Smooth muscle cell of trachea (primary cell): ENCODE data around the gene UFD1. TPM values are rescaled to one million over a fixed set of nuclear protein-coding genes. Genes with fewer than 3 reads are reported as not detected.

Experiments
- total RNA-seq: library from RNA; depleted of rRNA; stranded (reverse); fragments of >200 nt; gene quantifications from 2 replicates; pipeline ENCODE4 v1.2.1, GENCODE V29; 2014

UFD1 gene, protein sequence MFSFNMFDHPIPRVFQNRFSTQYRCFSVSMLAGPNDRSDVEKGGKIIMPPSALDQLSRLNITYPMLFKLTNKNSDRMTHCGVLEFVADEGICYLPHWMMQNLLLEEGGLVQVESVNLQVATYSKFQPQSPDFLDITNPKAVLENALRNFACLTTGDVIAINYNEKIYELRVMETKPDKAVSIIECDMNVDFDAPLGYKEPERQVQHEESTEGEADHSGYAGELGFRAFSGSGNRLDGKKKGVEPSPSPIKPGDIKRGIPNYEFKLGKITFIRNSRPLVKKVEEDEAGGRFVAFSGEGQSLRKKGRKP
- total RNA-seq: 42.0 and 71.0 TPM in 2 replicates

DNA sequence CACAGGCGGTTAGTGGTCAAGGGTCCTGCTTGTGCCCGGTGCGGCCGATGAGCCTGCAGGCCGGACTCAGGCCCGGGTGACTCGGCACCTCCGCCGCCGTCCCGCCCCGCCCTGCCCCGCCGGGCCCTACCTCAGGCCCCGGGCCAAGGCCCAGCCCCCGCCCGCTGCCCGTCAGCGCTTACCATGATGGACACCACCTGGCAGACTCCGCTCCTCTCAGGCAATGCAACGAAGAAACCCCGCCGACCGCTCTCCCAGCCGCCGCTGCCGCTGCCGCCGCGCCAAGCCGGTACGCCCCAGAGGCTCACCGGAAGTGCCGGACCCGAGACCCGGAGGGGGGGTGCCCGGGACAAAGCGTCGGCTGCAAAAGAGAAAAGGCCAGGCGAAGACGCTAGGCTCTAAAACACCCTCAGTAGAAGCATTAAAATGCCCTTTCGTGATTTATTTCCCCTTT lies at the start of gene UFD1:
UFD1 (minus strand) TSS at position 293 of the 454 bp plus-strand sequence; CDS start at position 185, 108 bp downstream.

DNA sequence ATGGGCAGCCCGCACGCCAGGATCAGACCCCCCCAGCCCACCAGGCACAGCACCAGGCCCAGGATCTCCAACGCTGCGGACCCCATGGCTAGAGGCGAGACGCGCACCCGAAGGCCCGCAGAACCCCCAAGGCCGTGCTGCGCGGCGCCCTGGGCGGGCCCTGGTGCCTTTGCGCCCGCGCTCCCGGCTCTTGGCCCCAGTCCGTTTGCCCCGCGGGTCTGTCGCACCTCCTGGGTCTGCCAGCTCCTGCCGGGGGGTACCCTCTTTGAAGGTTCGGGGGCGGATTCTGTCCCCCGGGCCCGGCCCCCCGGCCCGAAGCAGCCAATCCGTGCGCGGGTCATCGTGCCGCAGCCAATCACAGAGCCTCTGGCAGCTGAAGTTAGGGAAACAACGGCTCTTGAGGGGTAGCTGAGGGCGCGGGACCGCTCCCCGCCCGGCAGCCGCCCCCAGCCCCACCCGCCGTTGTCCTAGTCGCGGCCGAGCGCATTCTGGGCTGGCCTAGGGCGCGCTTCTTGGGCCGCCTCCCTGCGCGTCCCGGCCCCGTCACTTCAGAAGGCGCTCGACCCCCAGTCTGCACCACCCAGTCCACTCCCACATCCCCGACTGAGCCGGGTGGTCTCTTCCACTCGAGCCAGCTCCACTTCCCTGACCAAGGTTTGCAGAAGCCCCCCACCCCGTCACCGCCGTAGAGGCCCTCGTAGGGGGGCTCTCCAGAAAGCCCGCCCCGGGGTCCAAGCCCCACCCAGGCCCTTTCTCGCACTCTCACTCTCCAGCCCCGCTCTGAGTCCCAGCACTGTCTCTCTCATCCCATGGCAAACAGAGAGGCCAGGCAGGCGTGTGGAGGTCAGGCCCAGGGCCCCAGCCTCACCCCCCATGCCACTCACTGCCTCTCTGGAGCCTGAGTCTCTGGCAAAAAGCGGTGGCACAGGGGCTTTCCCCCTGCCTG lies 45.5 kb upstream of the UFD1 start, which contains the start of gene CLDN5:
CLDN5 (minus strand) TSS at position 241 of the 946 bp plus-strand sequence; CDS start at position 86, 155 bp downstream.

DNA sequence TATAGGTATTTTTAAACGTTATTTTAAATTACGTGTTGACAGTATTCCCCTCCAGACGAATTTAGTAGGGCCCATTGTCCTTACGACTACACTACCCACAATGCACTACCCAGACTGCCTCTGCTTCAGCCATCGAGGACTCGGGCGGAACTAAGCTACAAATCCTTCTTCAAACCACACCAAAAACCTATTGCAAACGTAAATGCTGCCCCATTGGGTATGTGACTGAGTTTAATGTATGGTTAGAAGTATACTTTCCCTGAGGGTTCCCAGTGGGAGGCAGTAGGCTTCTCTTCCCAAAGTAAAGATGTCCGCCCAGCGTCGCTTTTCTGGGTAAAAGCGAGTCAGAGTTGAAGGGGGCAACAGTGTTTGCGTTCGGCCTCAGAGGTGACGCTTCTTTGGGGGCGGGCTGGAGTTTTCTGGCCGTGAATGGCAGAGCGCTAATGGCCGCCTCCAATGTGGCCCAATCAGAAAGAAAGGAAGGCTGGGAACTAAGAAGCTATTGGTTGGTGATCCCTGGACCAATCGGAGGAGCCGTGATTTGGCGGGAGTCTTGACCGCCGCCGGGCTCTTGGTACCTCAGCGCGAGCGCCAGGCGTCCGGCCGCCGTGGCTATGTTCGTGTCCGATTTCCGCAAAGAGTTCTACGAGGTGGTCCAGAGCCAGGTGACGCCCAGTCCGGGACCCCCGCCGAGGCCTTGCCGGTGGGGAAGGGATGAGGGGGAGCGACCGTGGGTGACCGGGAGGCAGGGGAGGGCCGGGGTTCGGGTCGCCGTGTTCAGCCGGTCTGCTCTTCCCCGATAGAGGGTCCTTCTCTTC lies 571 bp upstream of the UFD1 start, which contains the start of gene CDC45:
CDC45 (plus strand) TSS at position 566 of the 818 bp plus-strand sequence; CDS start at position 615, 49 bp downstream.

DNA sequence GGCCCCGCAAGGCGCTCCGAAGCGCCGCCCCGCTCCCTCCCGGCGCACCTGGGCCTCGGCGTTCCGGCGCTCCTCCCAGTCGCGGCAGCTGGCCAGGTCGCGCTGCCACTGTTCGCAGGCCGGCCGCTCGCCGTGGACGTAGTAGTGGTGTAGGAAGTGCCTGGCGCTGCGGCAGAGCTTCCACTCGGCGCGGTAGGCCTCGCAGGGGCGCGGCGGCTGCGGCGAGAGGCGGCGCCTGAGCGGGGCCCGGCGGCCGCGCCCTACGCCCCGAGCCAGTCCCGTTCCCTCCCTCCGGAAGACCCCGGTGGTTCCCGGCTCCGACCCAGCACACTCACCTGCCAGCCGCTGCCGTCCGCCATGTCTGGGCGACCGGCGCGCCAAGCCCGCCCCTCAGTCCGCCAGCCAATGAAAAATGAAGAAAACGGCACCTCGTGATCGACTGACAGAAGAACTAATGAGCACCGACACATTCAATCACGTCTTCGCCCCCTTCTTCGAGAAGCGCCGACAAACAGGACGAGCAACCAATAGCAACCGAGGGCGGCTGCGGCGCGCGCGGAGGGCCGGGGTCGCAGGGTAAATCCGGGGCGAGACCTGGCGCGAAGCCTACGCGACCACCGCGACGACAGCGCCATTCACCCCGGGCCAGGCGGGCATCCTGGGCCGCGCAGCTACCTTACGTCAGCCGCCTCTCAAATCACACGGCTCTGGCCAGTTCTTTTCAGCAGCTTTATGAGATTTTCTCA lies 31.5 kb downstream of the UFD1 start, which contains the start of gene C22orf39:
C22orf39 (minus strand) TSS at position 382 of the 746 bp plus-strand sequence; CDS start at position 359, 23 bp downstream.

DNA sequence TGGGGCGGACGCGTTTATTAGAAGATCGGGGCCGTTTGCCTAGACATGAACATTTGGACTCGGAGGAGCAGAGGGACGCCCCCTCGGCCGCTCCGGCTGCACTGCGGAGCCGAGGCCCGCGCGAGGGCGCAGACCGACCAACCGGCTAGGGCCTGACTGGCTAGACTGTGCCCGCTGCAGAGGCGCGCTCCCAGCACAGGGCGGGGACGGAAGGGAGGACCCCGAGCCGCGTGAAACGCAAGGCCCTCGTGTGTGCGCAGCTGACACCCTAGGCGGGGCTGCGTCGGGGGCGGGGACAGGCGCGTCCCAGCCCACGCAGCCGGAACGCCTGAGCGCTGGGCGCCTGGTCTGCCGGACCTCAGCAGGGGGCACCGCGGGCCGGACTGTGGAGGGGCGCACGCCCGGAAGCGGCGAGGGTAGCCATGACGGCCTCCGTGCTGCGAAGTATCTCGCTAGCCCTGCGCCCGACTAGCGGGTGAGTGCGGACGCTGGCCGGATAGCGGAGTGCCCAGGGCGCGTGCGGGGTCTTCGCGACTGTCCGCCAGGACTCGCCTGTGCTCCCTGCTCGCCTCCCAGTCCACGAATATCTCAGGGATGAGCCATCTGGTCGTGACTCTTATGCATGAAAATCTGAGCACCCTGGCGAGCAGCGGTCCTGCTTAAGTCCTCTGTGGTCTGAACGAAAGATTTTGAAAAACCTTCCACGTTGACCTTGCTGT lies 46.7 kb downstream of the UFD1 start, which contains the start of gene MRPL40:
MRPL40 (plus strand) TSS at position 413 of the 719 bp plus-strand sequence; CDS start at position 423, 10 bp downstream.

DNA sequence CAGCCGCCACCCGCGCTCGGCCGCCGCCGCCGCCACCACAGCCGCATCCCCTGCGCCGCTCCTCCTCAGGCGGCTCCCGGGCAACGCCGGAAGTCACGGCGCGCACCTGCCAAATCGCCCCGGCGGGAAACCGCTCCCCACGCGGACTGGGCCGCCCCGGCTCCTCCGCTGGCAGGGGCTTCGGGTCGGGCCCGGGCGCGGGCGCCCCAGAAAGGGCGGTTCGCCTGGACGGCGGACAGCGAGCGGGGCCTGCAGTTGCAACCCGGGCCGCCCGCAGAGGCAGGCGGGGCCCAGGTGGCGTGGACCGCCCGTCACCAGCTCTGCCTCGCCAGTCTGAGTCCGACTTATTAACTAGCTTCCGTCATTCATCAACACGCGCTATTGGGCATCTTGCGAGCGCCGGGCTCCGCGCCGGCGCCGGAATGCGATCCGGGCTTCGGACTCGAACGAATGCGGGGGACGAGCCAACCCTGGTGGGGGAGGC lies 47.3 kb downstream of the UFD1 start, which contains the start of gene HIRA:
HIRA (minus strand) TSS at position 85 of the 484 bp plus-strand sequence. CDS start 257 bp downstream, outside the sequence.

Other genes with a start within 250 kb of the UFD1 start
- 9.1 and 9.6 TPM in 2 replicates for gene CLTCL1, start 187.5 kb downstream of the UFD1 start, total RNA-seq
- gene HIRA, start 47.5 kb downstream of the UFD1 start, total RNA-seq: 23.0 and 23.5 TPM in 2 replicates
- 37.2 and 57.6 TPM in 2 replicates for gene MRPL40, start 46.6 kb downstream of the UFD1 start, total RNA-seq
- gene C22orf39, start 31.5 kb downstream of the UFD1 start, total RNA-seq: 12.7 and 18.4 TPM in 2 replicates
- 3.0 and 12.2 TPM in 2 replicates for gene CDC45, start 727 bp upstream of the UFD1 start, total RNA-seq
- 0.17 and 2.2 TPM in 2 replicates for gene CLDN5, start 45.2 kb upstream of the UFD1 start, total RNA-seq
- 9.6 and 39.7 TPM in 2 replicates for gene SEPTIN5, start 235.3 kb upstream of the UFD1 start, total RNA-seq
- 0.73 and 6.6 TPM in 2 replicates for gene GP1BB, start 244.3 kb upstream of the UFD1 start, total RNA-seq